ENCODE measurements around the gene SPAG9.

- TF ChIP-seq POLR2A (IDR thresholded peaks at IDR 0.05; ENCODE audit: low read depth, low read length): no peak
- no peak for TF ChIP-seq POLR2AphosphoS5 (IDR thresholded peaks at IDR 0.05; ENCODE audit: low read depth, low read length)
These were observed 68.4 kb downstream of the SPAG9 start for GRCh38 chr17:51052235-51052634.

All from GM12892 (cell line).